Stomach (tissue), 4 donors: ENCODE results near the gene CHRM4.

Experiments
- CTCF ChIP-seq, 7 experiments: fragments of 450-650 bp in 4 of 7; fragments of 200-600 bp in 3 of 7; sonication (generic) in 3 of 7; IDR thresholded peaks; one replicate each; pipeline ENCODE4 v1.5.1; 2016 to 2019; ENCODE audit warnings: antibody characterized with exemption in 7 of 7, control low read depth in 2 of 7, mild to moderate bottlenecking in 1 of 7
- EP300 ChIP-seq: sonication (generic); formaldehyde crosslinking; IDR thresholded peaks from one replicate; pipeline ENCODE4 v1.6.1; 2017; ENCODE audit warnings: antibody characterized with exemption
- POLR2A ChIP-seq, 4 donors: fragments of 450-650 bp; IDR thresholded peaks; one replicate each; pipeline ENCODE4 v1.6.1; 2016; ENCODE audit warnings: antibody characterized with exemption in 4 of 4, control low read depth in 2 of 4, mild to moderate bottlenecking in 1 of 4, moderate library complexity in 1 of 4

- TF ChIP-seq CTCF (IDR thresholded peaks at IDR 0.05) (no peak), EP300 (no peak), POLR2A (IDR thresholded peaks at IDR 0.05) (no peak)
Observed at GRCh38 chr11:46414879-46415278, 23.3 kb upstream of the CHRM4 start.
